C4-2B (cell line): Measurements from ENCODE around the gene NEDD4L.

Experiments used
- CTCF ChIP-seq: fragments of 450-650 bp; conservative IDR thresholded peaks from 2 replicates; pipeline ENCODE4 v1.5.1; 2017; ENCODE audit warnings: mild to moderate bottlenecking
- ZFX ChIP-seq: fragments of 450-650 bp; IDR thresholded peaks from 2 replicates; pipeline ENCODE4 v1.6.1; 2017

GRCh38 chr18:58046093-58046793, 2.2 kb downstream of the NEDD4L start:
- peak; percentile 28 for TF ChIP-seq CTCF
- no peak for TF ChIP-seq ZFX
